Neural progenitor cell (in vitro differentiated cells): Measurements from ENCODE around the gene OBSL1. TPM values are rescaled to one million over a fixed set of nuclear protein-coding genes. Genes with fewer than 3 reads are reported as not detected.

Source experiments
- DNase-seq: peaks from one replicate; pipeline ENCODE4 v3.0.0-alpha.2; 2016; ENCODE audit warnings: low spot score
- H2AFZ ChIP-seq: fragments of 200-600 bp; sonication (generic); replicated peaks from 2 replicates; pipeline ENCODE4 v1.6.1; 2016; ENCODE audit warnings: antibody characterized with exemption
- H3F3A ChIP-seq: fragments of 200-600 bp; sonication (generic); 2 replicates; pipeline ENCODE4 v1.6.1; 2016; ENCODE audit warnings: antibody characterized with exemption, low read depth
- H3K27ac ChIP-seq: fragments of 200-600 bp; sonication (generic); 2 replicates; pipeline ENCODE4 v1.5.1; 2016; ENCODE audit warnings: mild to moderate bottlenecking
- H3K27me3 ChIP-seq: fragments of 200-600 bp; sonication (generic); 2 replicates; pipeline ENCODE4 v1.6.1; 2016; ENCODE audit warnings: mild to moderate bottlenecking, moderate library complexity
- H3K36me3 ChIP-seq: fragments of 200-600 bp; sonication (generic); 2 replicates; pipeline ENCODE4 v1.5.1; 2016
- H3K4me1 ChIP-seq: fragments of 200-600 bp; sonication (generic); 2 replicates; pipeline ENCODE4 v1.6.1; 2016; ENCODE audit warnings: mixed run types
- H3K4me2 ChIP-seq: fragments of 200-600 bp; sonication (generic); 2 replicates; pipeline ENCODE4 v1.6.1; 2016
- H3K4me3 ChIP-seq: fragments of 200-600 bp; sonication (generic); 2 replicates; pipeline ENCODE4 v1.5.1; 2016
- H3K79me2 ChIP-seq: fragments of 200-600 bp; sonication (generic); 2 replicates; pipeline ENCODE4 v1.6.1; 2016; ENCODE audit warnings: low read depth
- H3K9ac ChIP-seq: fragments of 200-600 bp; sonication (generic); 2 replicates; pipeline ENCODE4 v1.6.1; 2016
- H3K9me3 ChIP-seq: fragments of 200-600 bp; sonication (generic); 2 replicates; pipeline ENCODE4 v1.5.1; 2016; ENCODE audit warnings: low read depth
- H4K20me1 ChIP-seq: fragments of 200-600 bp; sonication (generic); 2 replicates; pipeline ENCODE4 v1.6.1; 2016; ENCODE audit warnings: low read depth
- H3K27ac Mint-ChIP-seq: 3 replicates; pipeline ENCODE4 v1.8.0; 2021; ENCODE audit warnings: mixed read lengths
- H3K27me3 Mint-ChIP-seq: 2 replicates; pipeline ENCODE4 v1.8.0; 2022; ENCODE audit warnings: low read depth, mild to moderate bottlenecking, inconsistent platforms, moderate library complexity, mixed read lengths; ENCODE audit not compliant: insufficient read depth
- H3K36me3 Mint-ChIP-seq: 3 replicates; pipeline ENCODE4 v1.8.0; 2021; ENCODE audit warnings: mixed read lengths
- H3K4me1 Mint-ChIP-seq: 3 replicates; pipeline ENCODE4 v1.8.0; 2021; ENCODE audit warnings: mixed read lengths
- H3K4me3 Mint-ChIP-seq: 3 replicates; pipeline ENCODE4 v1.8.0; 2021; ENCODE audit warnings: mild to moderate bottlenecking, moderate library complexity, mixed read lengths
- H3K9me3 Mint-ChIP-seq: 3 replicates; pipeline ENCODE4 v1.8.0; 2020; ENCODE audit warnings: mixed read lengths
- CTCF ChIP-seq: fragments of 200-600 bp; sonication (generic); IDR thresholded peaks from 2 replicates; pipeline ENCODE4 v1.5.1; 2017; ENCODE audit warnings: antibody characterized with exemption, mild to moderate bottlenecking
- EZH2 ChIP-seq: fragments of 200-600 bp; sonication (generic); IDR thresholded peaks from 2 replicates; pipeline ENCODE4 v1.6.1; 2017; ENCODE audit warnings: antibody characterized with exemption, mild to moderate bottlenecking, moderate library complexity
- EZH2phosphoT487 ChIP-seq: fragments of 200-600 bp; sonication (generic); IDR thresholded peaks from 2 replicates; pipeline ENCODE4 v1.6.1; 2017; ENCODE audit warnings: antibody characterized with exemption
- total RNA-seq: library from RNA; depleted of rRNA; stranded (reverse); fragments of >200 nt; gene quantifications from 2 replicates; pipeline ENCODE4 v1.2.3, GENCODE V29; 2015; ENCODE audit warnings: low replicate concordance

Gene OBSL1
- total RNA-seq, 1 donor from 2014 or later, result 31.0 TPM

- H3K4me1 Mint-ChIP-seq, result peaks cover 15% of the 10 kb centered on the region
These were observed 7.9 kb downstream of the OBSL1 start for GRCh38 chr2:219563271-219563928.

GRCh38 chr2:219562049-219563020 lies 9.0 kb downstream of the OBSL1 start:
- no peaks in the 10 kb centered on the region for H3K4me1 ChIP-seq
- no peaks in the 10 kb centered on the region for H3K9me3 ChIP-seq
- no peaks in the 10 kb centered on the region for H3K27me3 ChIP-seq
- H4K20me1 ChIP-seq, result peaks cover 13% of the 10 kb centered on the region
- H3K4me3 ChIP-seq, result no peak overlapping the region
- H2AFZ ChIP-seq, result no peak overlapping the region
- Mint-ChIP-seq H3K4me1 (peaks cover 11% of the 10 kb centered on the region), H3K36me3 (peaks cover 32% of the 10 kb centered on the region), H3K27me3 (peaks cover 11% of the 10 kb centered on the region), H3K9me3 (peaks cover 4% of the 10 kb centered on the region), H3K27ac (no peak overlapping the region), H3K4me3 (no peak overlapping the region)
- no peak overlapping the region for H3K9ac ChIP-seq
- H3F3A ChIP-seq, result peaks cover 5% of the 10 kb centered on the region
- H3K4me2 ChIP-seq, result no peak overlapping the region
- no peak for DNase-seq
- no peaks in the 10 kb centered on the region for H3K36me3 ChIP-seq
- H3K27ac ChIP-seq, result no peak overlapping the region
- no peaks in the 10 kb centered on the region for H3K79me2 ChIP-seq
- TF ChIP-seq CTCF (no peak), EZH2 (no peak), EZH2phosphoT487 (no peak)

More at GRCh38 chr2:219563271-219563928, 7.9 kb downstream of the OBSL1 start:
- H4K20me1 ChIP-seq, result peaks cover 13% of the 10 kb centered on the region
- H2AFZ ChIP-seq, result no peak overlapping the region
- no peak overlapping the region for H3K4me3 ChIP-seq
- Mint-ChIP-seq H3K27ac (no peak overlapping the region), H3K9me3 (peaks cover 4% of the 10 kb centered on the region), H3K36me3 (peaks cover 34% of the 10 kb centered on the region), H3K4me3 (no peak overlapping the region), H3K27me3 (peaks cover 11% of the 10 kb centered on the region)
- no peaks in the 10 kb centered on the region for H3K4me1 ChIP-seq
- H3K79me2 ChIP-seq, result no peaks in the 10 kb centered on the region
- no peak overlapping the region for H3K4me2 ChIP-seq
- no peak overlapping the region for H3K27ac ChIP-seq
- no peak overlapping the region for H3K9ac ChIP-seq
- H3K36me3 ChIP-seq, result no peaks in the 10 kb centered on the region
- TF ChIP-seq EZH2 (no peak), CTCF (no peak), EZH2phosphoT487 (no peak)
- no peak for DNase-seq
- H3F3A ChIP-seq, result peaks cover 5% of the 10 kb centered on the region
- no peaks in the 10 kb centered on the region for H3K9me3 ChIP-seq
- no peaks in the 10 kb centered on the region for H3K27me3 ChIP-seq

- no peak overlapping the region for H3K4me3 Mint-ChIP-seq
- no peaks in the 10 kb centered on the region for H3K36me3 ChIP-seq
- no peak overlapping the region for H2AFZ ChIP-seq
- H3K27me3 ChIP-seq, result no peaks in the 10 kb centered on the region
- H3K9me3 ChIP-seq, result no peaks in the 10 kb centered on the region
- no peak for TF ChIP-seq EZH2phosphoT487
- no peak for TF ChIP-seq EZH2
- H3K27ac Mint-ChIP-seq, result peak overlapping the region; percentile 46
- no peak overlapping the region for H3K4me2 ChIP-seq
- H3K9ac ChIP-seq, result no peak overlapping the region
- no peak overlapping the region for H3K4me3 ChIP-seq
- peaks cover 5% of the 10 kb centered on the region for H3F3A ChIP-seq
- H3K4me1 ChIP-seq, result no peaks in the 10 kb centered on the region
- no peak for DNase-seq
- peaks cover 13% of the 10 kb centered on the region for H4K20me1 ChIP-seq
- H3K27me3 Mint-ChIP-seq, result peaks cover 10% of the 10 kb centered on the region
- H3K79me2 ChIP-seq, result no peaks in the 10 kb centered on the region
- peaks cover 3% of the 10 kb centered on the region for H3K9me3 Mint-ChIP-seq
- H3K27ac ChIP-seq, result no peak overlapping the region
- H3K4me1 Mint-ChIP-seq, result peaks cover 10% of the 10 kb centered on the region
- peaks cover 28% of the 10 kb centered on the region for H3K36me3 Mint-ChIP-seq
These were observed 9.9 kb downstream of the OBSL1 start for GRCh38 chr2:219561179-219562048.
